ENCODE measurements around the gene CMSS1.

DNA sequence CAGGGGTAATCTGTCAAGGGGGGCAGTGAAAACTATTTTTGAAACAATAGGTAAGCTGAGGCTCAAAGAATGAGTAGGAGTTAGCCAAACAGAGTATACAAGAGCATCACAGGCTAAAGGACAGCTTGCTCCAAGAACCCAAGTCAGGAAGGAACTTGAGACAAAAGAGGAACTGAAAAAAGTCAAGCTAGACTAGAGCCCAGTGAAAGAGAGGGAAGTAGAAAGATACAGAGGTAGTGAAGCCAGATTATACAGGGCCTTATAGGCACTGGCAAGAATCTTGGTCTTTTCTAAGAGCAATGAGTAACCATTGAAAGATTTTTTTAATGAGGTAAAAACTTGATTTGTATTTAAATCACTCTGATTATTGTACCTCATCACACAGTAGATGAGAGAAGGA is 226.7 kb downstream of the CMSS1 start:
- TF ChIP-seq, protein P1, sequence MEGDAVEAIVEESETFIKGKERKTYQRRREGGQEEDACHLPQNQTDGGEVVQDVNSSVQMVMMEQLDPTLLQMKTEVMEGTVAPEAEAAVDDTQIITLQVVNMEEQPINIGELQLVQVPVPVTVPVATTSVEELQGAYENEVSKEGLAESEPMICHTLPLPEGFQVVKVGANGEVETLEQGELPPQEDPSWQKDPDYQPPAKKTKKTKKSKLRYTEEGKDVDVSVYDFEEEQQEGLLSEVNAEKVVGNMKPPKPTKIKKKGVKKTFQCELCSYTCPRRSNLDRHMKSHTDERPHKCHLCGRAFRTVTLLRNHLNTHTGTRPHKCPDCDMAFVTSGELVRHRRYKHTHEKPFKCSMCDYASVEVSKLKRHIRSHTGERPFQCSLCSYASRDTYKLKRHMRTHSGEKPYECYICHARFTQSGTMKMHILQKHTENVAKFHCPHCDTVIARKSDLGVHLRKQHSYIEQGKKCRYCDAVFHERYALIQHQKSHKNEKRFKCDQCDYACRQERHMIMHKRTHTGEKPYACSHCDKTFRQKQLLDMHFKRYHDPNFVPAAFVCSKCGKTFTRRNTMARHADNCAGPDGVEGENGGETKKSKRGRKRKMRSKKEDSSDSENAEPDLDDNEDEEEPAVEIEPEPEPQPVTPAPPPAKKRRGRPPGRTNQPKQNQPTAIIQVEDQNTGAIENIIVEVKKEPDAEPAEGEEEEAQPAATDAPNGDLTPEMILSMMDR (IDR thresholded peaks at IDR 0.05): no peak
- TF ChIP-seq POLR2AphosphoS5 (IDR thresholded peaks at IDR 0.05; ENCODE audit: low read depth, low read length) (no peak), SIN3A (IDR thresholded peaks at IDR 0.05; ENCODE audit: borderline replicate concordance, insufficient read depth, low read depth, low read length) (no peak), TCF7L2 (IDR thresholded peaks at IDR 0.05; ENCODE audit: low read depth, low read length) (no peak)
- TF ChIP-seq, protein P2, sequence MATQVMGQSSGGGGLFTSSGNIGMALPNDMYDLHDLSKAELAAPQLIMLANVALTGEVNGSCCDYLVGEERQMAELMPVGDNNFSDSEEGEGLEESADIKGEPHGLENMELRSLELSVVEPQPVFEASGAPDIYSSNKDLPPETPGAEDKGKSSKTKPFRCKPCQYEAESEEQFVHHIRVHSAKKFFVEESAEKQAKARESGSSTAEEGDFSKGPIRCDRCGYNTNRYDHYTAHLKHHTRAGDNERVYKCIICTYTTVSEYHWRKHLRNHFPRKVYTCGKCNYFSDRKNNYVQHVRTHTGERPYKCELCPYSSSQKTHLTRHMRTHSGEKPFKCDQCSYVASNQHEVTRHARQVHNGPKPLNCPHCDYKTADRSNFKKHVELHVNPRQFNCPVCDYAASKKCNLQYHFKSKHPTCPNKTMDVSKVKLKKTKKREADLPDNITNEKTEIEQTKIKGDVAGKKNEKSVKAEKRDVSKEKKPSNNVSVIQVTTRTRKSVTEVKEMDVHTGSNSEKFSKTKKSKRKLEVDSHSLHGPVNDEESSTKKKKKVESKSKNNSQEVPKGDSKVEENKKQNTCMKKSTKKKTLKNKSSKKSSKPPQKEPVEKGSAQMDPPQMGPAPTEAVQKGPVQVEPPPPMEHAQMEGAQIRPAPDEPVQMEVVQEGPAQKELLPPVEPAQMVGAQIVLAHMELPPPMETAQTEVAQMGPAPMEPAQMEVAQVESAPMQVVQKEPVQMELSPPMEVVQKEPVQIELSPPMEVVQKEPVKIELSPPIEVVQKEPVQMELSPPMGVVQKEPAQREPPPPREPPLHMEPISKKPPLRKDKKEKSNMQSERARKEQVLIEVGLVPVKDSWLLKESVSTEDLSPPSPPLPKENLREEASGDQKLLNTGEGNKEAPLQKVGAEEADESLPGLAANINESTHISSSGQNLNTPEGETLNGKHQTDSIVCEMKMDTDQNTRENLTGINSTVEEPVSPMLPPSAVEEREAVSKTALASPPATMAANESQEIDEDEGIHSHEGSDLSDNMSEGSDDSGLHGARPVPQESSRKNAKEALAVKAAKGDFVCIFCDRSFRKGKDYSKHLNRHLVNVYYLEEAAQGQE (IDR thresholded peaks at IDR 0.05; ENCODE audit: insufficient read depth in 1 of 2, low read depth in 2 of 2, low read length in 1 of 2): no peak
